Measurements from ENCODE around the gene DRC3.

DRC3 gene, protein sequence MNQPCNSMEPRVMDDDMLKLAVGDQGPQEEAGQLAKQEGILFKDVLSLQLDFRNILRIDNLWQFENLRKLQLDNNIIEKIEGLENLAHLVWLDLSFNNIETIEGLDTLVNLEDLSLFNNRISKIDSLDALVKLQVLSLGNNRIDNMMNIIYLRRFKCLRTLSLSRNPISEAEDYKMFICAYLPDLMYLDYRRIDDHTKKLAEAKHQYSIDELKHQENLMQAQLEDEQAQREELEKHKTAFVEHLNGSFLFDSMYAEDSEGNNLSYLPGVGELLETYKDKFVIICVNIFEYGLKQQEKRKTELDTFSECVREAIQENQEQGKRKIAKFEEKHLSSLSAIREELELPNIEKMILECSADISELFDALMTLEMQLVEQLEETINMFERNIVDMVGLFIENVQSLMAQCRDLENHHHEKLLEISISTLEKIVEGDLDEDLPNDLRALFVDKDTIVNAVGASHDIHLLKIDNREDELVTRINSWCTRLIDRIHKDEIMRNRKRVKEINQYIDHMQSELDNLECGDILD

DNA sequence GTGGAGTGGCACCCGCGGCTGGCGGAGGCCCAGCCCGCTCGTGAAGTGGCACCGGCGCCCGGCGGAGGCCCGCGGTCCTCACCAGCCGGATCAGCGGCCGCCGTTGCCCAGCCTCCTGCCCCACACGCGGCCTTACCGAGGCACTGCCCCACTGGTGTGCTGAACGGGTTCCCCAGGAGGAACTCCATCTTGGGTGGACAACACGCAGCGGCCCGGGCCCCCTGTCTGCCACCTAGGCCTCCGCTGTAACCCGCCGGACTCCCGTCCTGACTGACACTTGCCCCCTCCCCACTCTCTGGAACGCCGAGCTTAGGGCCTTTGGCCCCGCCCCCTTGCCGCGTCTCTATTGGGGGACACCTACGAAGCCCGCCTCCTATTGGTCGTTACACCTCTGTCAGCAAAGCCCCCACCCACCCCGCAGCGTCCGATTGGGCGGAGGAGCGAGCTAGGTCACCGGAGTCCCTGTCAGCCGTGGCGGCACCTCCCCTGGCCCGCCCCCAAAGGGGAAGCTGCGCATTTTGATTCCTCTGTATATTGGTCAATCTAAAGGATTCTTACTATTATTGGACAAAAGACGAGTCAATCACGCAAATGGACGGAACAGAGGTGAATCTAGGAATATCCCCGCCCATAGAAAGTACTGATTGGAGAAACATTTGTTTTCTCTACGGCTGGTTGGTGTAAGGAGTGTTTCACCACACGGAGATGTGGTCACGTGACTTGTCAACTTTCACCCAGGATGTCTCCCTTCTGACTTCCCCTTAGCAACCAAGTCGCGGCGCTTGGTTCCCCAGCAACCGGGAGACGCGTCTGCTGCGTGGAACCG lies at the start of gene DRC3, which contains the start of gene TOM1L2:
DRC3 (plus strand) TSS at position 737 of the 826 bp plus-strand sequence. CDS start 4,737 bp downstream, outside the sequence.
TOM1L2 (minus strand) TSS at position 275 of the 826 bp plus-strand sequence; CDS start at position 188, 87 bp downstream.
- Mint-ChIP-seq H3K27me3 (no peaks in the 10 kb centered on the region), H3K36me3 (no peaks in the 10 kb centered on the region), H3K27ac (peak within 1 kb of the TSS; percentile 78), H3K4me3 (peak within 1 kb of the TSS; percentile 91), H3K9me3 (no peaks in the 10 kb centered on the region), H3K4me1 (peaks cover 15% of the 10 kb centered on the region)
- ATAC-seq, result peak; percentile 98

DNA sequence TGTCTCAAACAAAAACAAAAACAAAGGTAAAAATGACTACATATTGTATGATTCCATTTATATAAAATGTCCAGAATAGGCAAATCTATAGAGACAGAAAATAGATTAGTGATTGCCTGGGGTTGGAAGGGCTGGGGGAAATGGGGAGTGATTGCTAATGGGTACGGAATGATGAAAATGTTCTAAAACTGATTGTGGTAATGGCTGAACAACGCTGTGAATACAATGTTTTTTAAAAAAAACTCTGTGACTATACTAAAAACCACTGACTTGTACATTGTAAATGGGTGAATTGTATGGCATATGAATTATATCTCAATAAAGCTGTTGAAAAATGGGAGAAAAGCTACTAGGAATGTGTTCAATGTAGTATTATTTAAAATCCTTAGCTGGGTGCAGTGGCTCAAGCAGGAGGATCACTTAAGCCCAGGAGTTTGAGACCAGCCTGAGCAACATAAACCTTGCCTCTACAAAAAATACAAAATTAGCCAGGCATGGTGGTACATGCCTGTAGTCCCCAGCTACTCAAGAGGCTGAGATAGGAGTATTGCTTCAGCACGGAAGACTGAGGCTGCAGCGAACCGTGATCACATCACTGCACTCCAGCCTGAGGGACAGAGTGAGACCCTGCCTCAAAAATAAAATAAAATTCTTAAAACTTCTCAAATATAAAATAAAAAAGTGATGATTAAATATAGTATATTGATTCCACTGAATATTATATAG lies 48.4 kb upstream of the DRC3 start:
- peaks cover 8% of the 10 kb centered on the region for H3K4me1 Mint-ChIP-seq
- no peak overlapping the region for H3K4me3 Mint-ChIP-seq
- no peaks in the 10 kb centered on the region for H3K9me3 Mint-ChIP-seq
- no peak overlapping the region for H3K27ac Mint-ChIP-seq
- H3K27me3 Mint-ChIP-seq, result no peaks in the 10 kb centered on the region
- ATAC-seq, result no peak
- H3K36me3 Mint-ChIP-seq, result no peaks in the 10 kb centered on the region

DNA sequence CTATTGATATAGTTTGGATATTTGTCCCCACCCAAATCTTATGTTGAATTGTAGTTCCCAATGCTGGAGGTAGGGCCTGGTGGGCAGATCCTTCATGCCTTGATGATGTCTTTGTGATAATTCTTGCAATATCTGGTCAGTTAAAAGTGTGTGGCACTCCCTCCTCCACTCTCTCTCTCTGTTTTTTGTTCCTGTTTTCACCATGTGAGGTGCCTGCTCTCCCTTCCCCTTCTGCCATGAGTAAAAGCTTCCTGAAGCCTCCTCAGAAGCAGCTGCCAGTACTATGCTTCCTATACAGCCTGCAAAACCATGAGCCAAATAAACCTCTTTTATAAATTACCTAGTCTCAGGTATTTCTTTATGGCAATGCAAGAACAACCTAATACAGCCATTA lies 47.8 kb upstream of the DRC3 start:
- H3K4me1 Mint-ChIP-seq, result peaks cover 8% of the 10 kb centered on the region
- ATAC-seq, result no peak
- no peak overlapping the region for H3K4me3 Mint-ChIP-seq
- H3K36me3 Mint-ChIP-seq, result no peaks in the 10 kb centered on the region
- H3K9me3 Mint-ChIP-seq, result no peaks in the 10 kb centered on the region
- no peaks in the 10 kb centered on the region for H3K27me3 Mint-ChIP-seq
- no peak overlapping the region for H3K27ac Mint-ChIP-seq

DNA sequence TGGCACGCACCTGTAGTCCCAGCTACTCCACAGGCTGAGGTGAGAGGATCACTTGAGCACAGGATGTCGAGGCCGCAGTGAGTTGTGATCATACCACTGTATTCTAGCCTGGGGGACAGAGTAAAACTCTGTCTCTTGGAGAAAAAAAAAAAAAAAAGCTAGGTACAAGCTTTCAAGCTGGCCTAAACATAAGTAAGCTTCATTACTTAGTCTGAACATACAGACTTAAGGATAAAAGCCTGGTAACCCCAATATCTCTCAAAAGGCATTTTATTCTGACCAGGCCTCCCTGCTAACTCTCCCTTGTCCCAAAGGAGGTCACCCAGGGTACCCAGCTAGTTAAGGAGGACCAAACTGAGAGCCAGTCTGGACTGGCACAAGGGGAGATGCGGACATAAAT lies 46.6 kb upstream of the DRC3 start:
- ATAC-seq, result no peak
- H3K4me3 Mint-ChIP-seq, result no peak overlapping the region
- peaks cover 8% of the 10 kb centered on the region for H3K4me1 Mint-ChIP-seq
- no peaks in the 10 kb centered on the region for H3K27me3 Mint-ChIP-seq
- no peaks in the 10 kb centered on the region for H3K36me3 Mint-ChIP-seq
- H3K27ac Mint-ChIP-seq, result no peak overlapping the region
- no peaks in the 10 kb centered on the region for H3K9me3 Mint-ChIP-seq

DNA sequence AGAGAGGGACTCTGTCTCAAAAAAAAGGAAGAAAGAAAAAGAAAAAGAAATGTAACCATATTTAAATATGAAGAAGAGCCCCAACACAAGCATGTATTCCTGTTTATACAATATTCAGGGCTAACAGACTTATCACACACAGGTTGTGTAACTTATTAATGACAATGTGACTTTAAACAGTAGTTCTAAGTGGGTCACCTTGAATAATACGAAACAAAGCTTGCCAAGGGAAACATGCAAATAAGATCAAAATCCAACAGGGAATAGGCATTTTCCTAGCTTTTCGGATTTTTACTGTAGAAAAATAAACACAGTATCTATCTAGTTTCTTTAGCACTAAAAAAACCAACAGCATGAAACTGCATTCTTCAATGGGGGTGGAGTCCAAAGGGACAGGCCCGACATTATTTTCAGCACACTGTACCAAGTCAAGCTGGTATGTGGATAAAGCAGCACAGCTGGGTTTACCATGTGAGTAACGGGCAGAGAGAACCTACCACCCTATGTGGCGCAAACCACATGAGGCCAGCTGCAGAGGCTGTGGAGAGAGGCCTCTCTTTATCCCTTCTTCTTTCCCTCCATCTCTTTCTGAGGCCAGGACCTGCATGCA lies 45.7 kb upstream of the DRC3 start:
- H3K36me3 Mint-ChIP-seq, result no peaks in the 10 kb centered on the region
- no peaks in the 10 kb centered on the region for H3K9me3 Mint-ChIP-seq
- H3K4me1 Mint-ChIP-seq, result peaks cover 8% of the 10 kb centered on the region
- H3K4me3 Mint-ChIP-seq, result no peak overlapping the region
- no peaks in the 10 kb centered on the region for H3K27me3 Mint-ChIP-seq
- H3K27ac Mint-ChIP-seq, result no peak overlapping the region
- no peak for ATAC-seq

DNA sequence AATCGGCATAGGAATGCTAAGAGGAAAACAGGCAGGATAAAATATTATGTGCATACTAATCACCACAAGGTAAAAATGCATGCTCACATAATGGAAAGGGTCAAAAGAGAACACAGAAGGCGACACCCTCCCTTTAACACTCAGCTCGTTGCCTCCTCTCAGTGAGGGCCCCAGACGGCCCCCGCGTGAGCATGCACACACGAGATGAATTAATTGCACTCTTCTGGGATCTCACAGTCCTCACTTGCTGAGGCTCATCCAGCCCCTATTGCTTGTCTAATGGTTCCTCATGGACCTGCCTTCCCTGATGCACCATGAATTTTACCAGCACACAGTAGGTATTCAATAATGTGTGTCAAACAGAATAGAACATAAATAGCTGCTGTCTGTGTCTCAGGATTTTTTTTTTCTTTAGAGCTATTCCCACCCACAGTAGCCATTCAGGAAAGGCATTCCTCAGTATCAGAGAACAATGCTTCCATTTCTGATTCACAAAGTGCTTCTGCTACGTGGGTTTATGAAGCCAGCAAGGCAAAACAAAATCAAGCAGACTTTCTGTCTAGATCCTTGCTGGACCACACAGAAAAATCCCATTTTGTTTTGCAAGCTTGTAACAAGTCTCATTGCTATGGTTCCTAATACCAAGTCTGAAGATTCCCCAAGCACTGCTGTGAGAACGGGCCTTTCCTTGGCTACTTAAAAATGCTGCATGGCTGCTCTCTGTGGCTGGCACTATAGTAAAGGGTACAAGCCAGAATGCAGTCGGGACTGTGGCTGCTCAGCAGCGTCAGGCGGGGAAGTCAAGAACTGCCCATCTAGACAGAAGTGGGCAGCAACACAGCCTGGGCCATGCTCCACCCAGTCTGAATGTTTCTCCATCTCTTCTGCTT lies 44.0 kb upstream of the DRC3 start:
- Mint-ChIP-seq H3K4me3 (no peak overlapping the region), H3K4me1 (peaks cover 8% of the 10 kb centered on the region), H3K27me3 (no peaks in the 10 kb centered on the region)

DNA sequence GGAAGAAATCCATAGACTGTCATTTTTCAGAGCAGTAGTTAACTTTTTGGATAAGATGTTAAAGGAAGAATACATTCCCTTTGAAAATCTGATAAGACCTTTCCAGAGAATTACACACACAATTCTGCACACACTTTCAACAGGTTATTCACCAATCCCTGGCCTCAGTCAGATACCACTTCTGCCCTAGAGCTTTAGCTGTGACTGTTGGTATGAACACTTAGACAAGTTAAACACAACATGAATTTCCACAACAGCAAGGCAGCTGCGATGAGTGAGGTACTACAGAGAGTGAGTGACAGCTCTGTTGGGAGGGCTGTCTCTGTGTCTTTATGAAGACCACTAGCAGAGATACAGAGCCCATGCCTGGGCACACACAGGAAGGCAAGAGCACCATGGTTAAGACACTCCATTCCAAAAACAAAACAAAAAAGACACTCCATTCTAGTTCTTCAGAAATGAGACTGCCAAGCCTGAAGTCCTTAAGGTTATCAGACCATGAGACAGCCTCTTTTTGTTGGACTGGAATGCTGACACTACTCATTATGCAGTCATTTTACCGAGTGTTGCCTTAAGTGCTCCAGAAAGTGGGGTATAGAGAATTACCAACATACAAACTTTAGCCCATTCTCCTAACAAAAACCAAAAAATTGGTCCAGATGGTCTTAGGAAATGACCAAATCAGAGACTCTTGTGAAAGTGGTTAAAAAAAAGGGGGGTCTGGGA lies 42.8 kb upstream of the DRC3 start:
- Mint-ChIP-seq H3K9me3 (no peaks in the 10 kb centered on the region), H3K4me3 (no peak overlapping the region), H3K4me1 (peaks cover 6% of the 10 kb centered on the region), H3K36me3 (no peaks in the 10 kb centered on the region), H3K27me3 (no peaks in the 10 kb centered on the region), H3K27ac (no peak overlapping the region)
- ATAC-seq, result no peak

More for the DNA sequence above, 44.0 kb upstream of the DRC3 start:
- Mint-ChIP-seq H3K9me3 (no peaks in the 10 kb centered on the region), H3K27ac (no peak overlapping the region), H3K36me3 (no peaks in the 10 kb centered on the region)
- ATAC-seq, result no peak

DNA sequence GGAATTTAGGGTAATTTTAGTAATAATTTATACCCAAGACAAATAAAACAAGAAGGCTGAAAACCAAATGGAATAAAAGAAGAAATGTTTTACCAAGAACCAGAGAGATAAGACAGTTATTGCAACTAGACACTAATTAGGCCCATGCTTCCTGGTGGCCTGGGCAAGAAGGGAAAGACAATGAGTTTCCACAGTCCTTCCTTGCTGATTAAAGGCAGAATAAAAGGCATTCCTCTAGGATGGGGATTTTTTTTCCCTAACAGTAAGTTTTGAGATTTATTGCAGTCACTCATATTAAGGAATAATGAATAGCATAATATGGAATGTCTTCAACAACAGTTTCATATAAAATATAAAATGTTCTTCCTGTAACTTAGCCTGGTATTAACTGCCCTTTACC lies 42.0 kb upstream of the DRC3 start:
- Mint-ChIP-seq H3K36me3 (no peaks in the 10 kb centered on the region), H3K27ac (no peak overlapping the region)

DNA sequence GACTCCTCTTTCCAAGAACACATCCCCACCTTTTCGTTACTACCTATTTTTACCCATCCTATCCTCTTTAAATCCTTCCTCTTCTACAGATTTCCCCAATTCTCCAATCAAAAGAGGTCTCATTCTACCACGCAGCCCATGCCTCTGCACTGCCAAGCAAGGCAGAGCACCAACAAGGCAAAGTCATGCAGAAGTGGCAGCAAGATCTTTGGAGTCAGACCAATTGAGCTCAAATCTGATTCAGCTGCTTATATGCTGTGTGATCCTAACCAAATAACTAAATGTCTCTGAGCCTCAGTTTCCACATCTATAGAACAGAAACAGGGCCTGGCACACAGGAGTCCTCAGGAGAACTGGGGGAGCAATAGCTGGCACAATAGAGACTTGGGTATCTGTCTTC lies 41.5 kb upstream of the DRC3 start:
- Mint-ChIP-seq H3K27ac (no peak overlapping the region), H3K4me1 (peaks cover 5% of the 10 kb centered on the region), H3K27me3 (no peaks in the 10 kb centered on the region), H3K36me3 (no peaks in the 10 kb centered on the region), H3K4me3 (no peak overlapping the region), H3K9me3 (no peaks in the 10 kb centered on the region)
- no peak for ATAC-seq

More for the DNA sequence above, 42.0 kb upstream of the DRC3 start:
- H3K4me3 Mint-ChIP-seq, result no peak overlapping the region
- H3K27me3 Mint-ChIP-seq, result no peaks in the 10 kb centered on the region
- H3K4me1 Mint-ChIP-seq, result peaks cover under 1% of the 10 kb centered on the region
- ATAC-seq, result no peak
- H3K9me3 Mint-ChIP-seq, result no peaks in the 10 kb centered on the region

DNA sequence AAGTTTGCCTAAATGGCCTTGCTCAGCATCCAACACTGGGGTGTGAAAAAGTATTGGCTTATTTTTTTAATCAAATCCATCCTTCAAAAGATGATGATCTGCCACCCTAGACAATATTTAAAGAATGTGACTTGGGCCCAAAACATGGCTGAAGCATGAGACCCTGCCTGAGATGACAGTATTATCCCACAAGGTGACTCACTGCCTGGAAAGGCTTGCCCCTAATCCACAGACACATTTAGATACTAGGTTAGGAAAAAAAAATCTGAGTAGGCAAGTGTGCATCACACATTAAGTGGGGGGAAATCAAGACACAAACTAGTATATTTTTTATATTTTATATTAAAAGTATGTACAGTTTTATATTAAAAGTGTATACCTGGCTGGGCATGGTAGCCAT lies 38.9 kb upstream of the DRC3 start:
- Mint-ChIP-seq H3K27me3 (no peaks in the 10 kb centered on the region), H3K27ac (no peak overlapping the region), H3K4me1 (peaks cover 11% of the 10 kb centered on the region), H3K4me3 (no peak overlapping the region), H3K36me3 (no peaks in the 10 kb centered on the region), H3K9me3 (no peaks in the 10 kb centered on the region)
- no peak for ATAC-seq

DNA sequence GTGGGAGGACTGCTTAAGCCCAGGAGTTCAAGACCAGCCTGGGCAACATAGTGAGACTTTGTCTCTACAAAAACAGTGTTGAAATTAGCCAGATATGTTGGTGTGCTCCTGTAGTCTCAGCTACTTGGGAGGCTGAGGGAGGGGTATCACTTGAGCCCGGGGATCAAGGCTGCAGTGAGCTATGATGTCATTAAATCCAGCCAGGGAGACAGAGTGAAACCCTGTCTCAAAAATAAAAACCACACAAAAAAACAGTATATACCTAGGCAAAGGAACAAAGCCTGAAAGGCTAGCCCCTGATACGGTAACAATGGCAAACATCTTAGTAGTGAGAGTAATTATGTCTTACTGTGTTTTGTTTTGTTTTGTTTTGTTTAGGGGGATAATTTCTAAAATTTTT lies 38.4 kb upstream of the DRC3 start:
- H3K9me3 Mint-ChIP-seq, result no peaks in the 10 kb centered on the region
- ATAC-seq, result no peak
- no peak overlapping the region for H3K27ac Mint-ChIP-seq
- no peaks in the 10 kb centered on the region for H3K27me3 Mint-ChIP-seq
- no peak overlapping the region for H3K4me3 Mint-ChIP-seq
- no peaks in the 10 kb centered on the region for H3K36me3 Mint-ChIP-seq
- H3K4me1 Mint-ChIP-seq, result peaks cover 11% of the 10 kb centered on the region

DNA sequence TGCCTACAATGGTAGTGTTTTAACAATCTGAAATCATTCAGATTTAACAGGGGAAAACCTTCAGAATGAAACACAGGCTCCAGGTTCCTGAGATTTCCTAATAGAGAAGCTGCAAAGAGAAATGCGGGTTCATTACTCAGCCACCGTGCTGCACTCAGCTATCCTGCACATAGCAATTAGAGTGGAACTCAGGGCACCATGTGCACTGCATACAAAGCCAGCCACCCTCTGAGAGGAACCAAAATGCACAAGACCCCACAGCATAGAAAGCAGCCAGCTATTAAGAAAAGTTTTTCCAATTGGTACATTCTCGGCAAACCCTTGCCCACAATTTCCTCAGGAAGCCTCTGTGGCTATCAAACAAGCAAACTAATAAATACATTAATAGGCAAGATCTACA lies 37.9 kb upstream of the DRC3 start:
- Mint-ChIP-seq H3K27ac (no peak overlapping the region), H3K27me3 (no peaks in the 10 kb centered on the region), H3K4me3 (no peak overlapping the region), H3K9me3 (no peaks in the 10 kb centered on the region), H3K4me1 (peaks cover 11% of the 10 kb centered on the region), H3K36me3 (no peaks in the 10 kb centered on the region)
- ATAC-seq, result no peak

Measured in stimulated activated memory B cell treated with anti-CD40 and anti-IgM and Interleukin-4, amounts not matched to agents 10 μg/mL and 1 μg/mL and 100 μg/mL, for 72 hours (primary cell).